ELF-1 (cell line): ENCODE measurements around the gene DEFB128.

ENCODE experiments used
- DNase-seq: peaks from one replicate; pipeline ENCODE4 v3.0.0-alpha.2; 2016; ENCODE audit warnings: low read depth, low spot score

Gene DEFB128

DNA sequence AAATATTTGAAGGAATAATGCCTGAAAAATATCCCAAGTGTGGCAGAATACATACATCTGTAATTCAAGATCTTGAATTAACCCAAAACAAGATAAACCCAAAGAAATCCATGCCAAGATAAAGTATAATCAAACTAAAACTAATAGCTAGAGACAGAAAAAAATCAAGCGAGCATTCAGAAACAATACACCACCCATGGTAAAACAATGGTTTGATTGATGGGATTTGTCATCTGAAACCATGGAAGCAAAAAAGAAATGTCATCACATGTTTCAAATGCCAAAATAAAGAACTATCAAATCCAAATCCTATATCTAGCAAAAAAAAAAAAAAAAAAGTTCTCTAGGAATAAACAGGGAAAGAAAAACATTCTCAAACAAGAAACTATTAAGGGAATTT, 37.4 kb downstream of the DEFB128 start:
- DNase-seq: no peak

- no peak for DNase-seq
These were observed 43.6 kb downstream of the DEFB128 start for GRCh38 chr20:145877-146276.

- DNase-seq: no peak
These were observed 47.2 kb downstream of the DEFB128 start, which contains the start of gene DEFB126 for GRCh38 chr20:142290-142689. Gene DEFB126 (plus strand): TSS chr20:142590. CDS start chr20:142629, 39 bp downstream.
